ENCODE measurements around the gene PRRG2.

GRCh38 chr19:49533551-49534488, 47.3 kb upstream of the PRRG2 start:
- TF ChIP-seq CTCF (IDR thresholded peaks at IDR 0.05; ENCODE audit: low read depth, low read length, poor library complexity, severe bottlenecking) (peak; percentile 59), EZH2phosphoT487 (IDR thresholded peaks at IDR 0.05; ENCODE audit: borderline replicate concordance, low read length) (no peak)

Data from DOHH2 (cell line).